Measurements from ENCODE around the gene ALK. TPM values are rescaled to one million over a fixed set of nuclear protein-coding genes. Genes with fewer than 3 reads are reported as not detected.

The ALK gene
- total and polyA plus RNA-seq, 2 donors (not counting 1 experiment from before 2014, with no cell fraction given) = under 0.01 to 0.02 TPM

- Histone ChIP-seq H3K4me1 (ENCODE audit: control insufficient read depth, extremely low read depth, insufficient read depth, low read length) (no peaks in the 10 kb centered on the region), H3K4me2 (ENCODE audit: extremely low read depth, insufficient read depth, low read length) (no peak overlapping the region), H3K9ac (ENCODE audit: insufficient read depth, low read length) (no peak overlapping the region), H2AFZ (ENCODE audit: low read length) (no peak overlapping the region), H3K27me3 (ENCODE audit: control insufficient read depth, insufficient read depth, low read length) (no peaks in the 10 kb centered on the region), H4K20me1 (ENCODE audit: control insufficient read depth, extremely low read depth, insufficient read depth, low read length) (no peaks in the 10 kb centered on the region), H3K4me3 (replicated peaks in 1 of 4; ENCODE audit: control extremely low read depth in 1 of 4, insufficient read depth in 1 of 4, low read depth in 3 of 4, low read length in 4 of 4) (no peak overlapping the region), H3K9me3 (ENCODE audit: control insufficient read depth, insufficient read depth, low read depth, low read length) (no peaks in the 10 kb centered on the region), H3K27ac (ENCODE audit: insufficient read depth, low read length) (no peak overlapping the region), H3K79me2 (ENCODE audit: control insufficient read depth, insufficient read depth, low read length) (no peaks in the 10 kb centered on the region), H3K36me3 (ENCODE audit: control insufficient read depth, insufficient read depth, low read length) (no peaks in the 10 kb centered on the region)
- TF ChIP-seq CTCF (conservative IDR thresholded peaks at IDR 0.05 in 1 of 2, IDR thresholded peaks at IDR 0.05 in 1 of 2; ENCODE audit: low read depth in 1 of 2, low read length in 2 of 2) = no peak
- no peak for TF ChIP-seq EZH2 (IDR thresholded peaks at IDR 0.05; ENCODE audit: low read length, missing control alignments)
- DNase-seq (ENCODE audit: low read depth in 2 of 2) = no peak
Measured at GRCh38 chr2:29612568-29612967, 308.8 kb downstream of the ALK start.

- Histone ChIP-seq H3K4me2 (ENCODE audit: extremely low read depth, insufficient read depth, low read length) (no peak overlapping the region), H3K4me1 (ENCODE audit: control insufficient read depth, extremely low read depth, insufficient read depth, low read length) (no peaks in the 10 kb centered on the region), H3K9me3 (ENCODE audit: control insufficient read depth, insufficient read depth, low read depth, low read length) (no peaks in the 10 kb centered on the region), H3K27me3 (ENCODE audit: control insufficient read depth, insufficient read depth, low read length) (no peaks in the 10 kb centered on the region), H3K9ac (ENCODE audit: insufficient read depth, low read length) (no peak overlapping the region), H3K4me3 (replicated peaks in 1 of 4; ENCODE audit: control extremely low read depth in 1 of 4, insufficient read depth in 1 of 4, low read depth in 3 of 4, low read length in 4 of 4) (no peak overlapping the region), H2AFZ (ENCODE audit: low read length) (no peak overlapping the region), H3K36me3 (ENCODE audit: control insufficient read depth, insufficient read depth, low read length) (no peaks in the 10 kb centered on the region), H3K27ac (ENCODE audit: insufficient read depth, low read length) (no peak overlapping the region), H3K79me2 (ENCODE audit: control insufficient read depth, insufficient read depth, low read length) (no peaks in the 10 kb centered on the region), H4K20me1 (ENCODE audit: control insufficient read depth, extremely low read depth, insufficient read depth, low read length) (no peaks in the 10 kb centered on the region)
- peak in 1 of 2 donors; percentile 8 for DNase-seq (ENCODE audit: low read depth in 2 of 2)
- TF ChIP-seq EZH2 (IDR thresholded peaks at IDR 0.05; ENCODE audit: low read length, missing control alignments) = no peak
- TF ChIP-seq CTCF (conservative IDR thresholded peaks at IDR 0.05 in 1 of 2, IDR thresholded peaks at IDR 0.05 in 1 of 2; ENCODE audit: low read depth in 1 of 2, low read length in 2 of 2) = no peak
Measured at GRCh38 chr2:29611850-29612249, 309.5 kb downstream of the ALK start.

GRCh38 chr2:29611261-29611660 lies 310.1 kb downstream of the ALK start:
- H3K36me3 ChIP-seq (ENCODE audit: control insufficient read depth, insufficient read depth, low read length) = no peaks in the 10 kb centered on the region
- H4K20me1 ChIP-seq (ENCODE audit: control insufficient read depth, extremely low read depth, insufficient read depth, low read length) = no peaks in the 10 kb centered on the region
- DNase-seq (ENCODE audit: low read depth in 2 of 2) = no peak
- H3K9ac ChIP-seq (ENCODE audit: insufficient read depth, low read length) = no peak overlapping the region
- no peak overlapping the region for H3K4me3 ChIP-seq (replicated peaks in 1 of 4; ENCODE audit: control extremely low read depth in 1 of 4, insufficient read depth in 1 of 4, low read depth in 3 of 4, low read length in 4 of 4)
- no peak overlapping the region for H3K27ac ChIP-seq (ENCODE audit: insufficient read depth, low read length)
- no peaks in the 10 kb centered on the region for H3K4me1 ChIP-seq (ENCODE audit: control insufficient read depth, extremely low read depth, insufficient read depth, low read length)
- TF ChIP-seq CTCF (conservative IDR thresholded peaks at IDR 0.05 in 1 of 2, IDR thresholded peaks at IDR 0.05 in 1 of 2; ENCODE audit: low read depth in 1 of 2, low read length in 2 of 2) (no peak), EZH2 (IDR thresholded peaks at IDR 0.05; ENCODE audit: low read length, missing control alignments) (no peak)
- no peak overlapping the region for H2AFZ ChIP-seq (ENCODE audit: low read length)
- no peak overlapping the region for H3K4me2 ChIP-seq (ENCODE audit: extremely low read depth, insufficient read depth, low read length)
- no peaks in the 10 kb centered on the region for H3K79me2 ChIP-seq (ENCODE audit: control insufficient read depth, insufficient read depth, low read length)
- no peaks in the 10 kb centered on the region for H3K9me3 ChIP-seq (ENCODE audit: control insufficient read depth, insufficient read depth, low read depth, low read length)
- H3K27me3 ChIP-seq (ENCODE audit: control insufficient read depth, insufficient read depth, low read length) = no peaks in the 10 kb centered on the region
